GM18526 (cell line): ENCODE data around the gene RNF44.

Source experiments
- POLR2A ChIP-seq: IDR thresholded peaks from 3 replicates; pipeline ENCODE4 v1.6.1; 2011; ENCODE audit not compliant: insufficient read length; ENCODE audit errors: extremely low read depth

RNF44 gene

DNA sequence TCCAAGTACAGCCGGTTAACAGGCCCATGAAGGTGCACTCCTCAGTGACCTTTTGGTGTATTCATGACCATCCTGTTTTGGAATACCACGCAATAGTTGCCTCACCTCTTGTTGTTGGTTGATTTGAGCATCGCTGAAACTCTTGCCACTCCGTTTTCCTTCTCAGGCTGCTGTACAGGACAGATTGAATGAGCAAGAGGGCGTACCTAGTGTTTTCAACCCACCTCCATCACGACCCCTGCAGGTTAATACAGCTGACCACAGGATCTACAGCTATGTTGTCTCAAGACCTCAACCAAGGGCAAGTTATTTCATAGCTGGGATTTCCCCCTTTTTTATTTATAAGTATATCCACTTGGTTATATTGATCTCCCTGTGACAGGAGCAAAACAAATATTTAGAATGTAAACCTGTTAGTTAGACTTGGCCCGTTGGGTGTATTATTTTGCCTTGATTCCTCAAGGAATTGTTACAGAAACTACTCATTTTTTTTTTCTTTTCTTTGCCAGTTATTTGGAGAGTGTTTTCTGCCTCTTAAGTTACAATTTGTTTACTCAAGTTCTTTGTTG lies 50.9 kb downstream of the RNF44 start:
- no peak for TF ChIP-seq POLR2A

GRCh38 chr5:176485176-176485575 lies 52.0 kb downstream of the RNF44 start:
- TF ChIP-seq POLR2A: no peak

- TF ChIP-seq POLR2A: no peak
Observed at GRCh38 chr5:176481711-176482110, 55.5 kb downstream of the RNF44 start.
